Muscle layer of duodenum (tissue), 2 donors: ENCODE results near the gene PEG3.

ENCODE experiments used
- H3K27ac ChIP-seq: one replicate; pipeline ENCODE4 v1.7.0; 2013; ENCODE audit warnings: mild to moderate bottlenecking, low read length
- H3K27me3 ChIP-seq: one replicate; pipeline ENCODE4 v1.7.0; 2013; ENCODE audit warnings: low read depth, mild to moderate bottlenecking, control low read depth, low read length
- H3K36me3 ChIP-seq, 2 donors: one replicate each; pipeline ENCODE4 v1.7.0; 2013; ENCODE audit warnings: low read length in 2 of 2, control low read depth in 1 of 2, mild to moderate bottlenecking in 1 of 2; ENCODE audit not compliant: insufficient read depth in 2 of 2, control insufficient read depth in 1 of 2
- H3K4me1 ChIP-seq, 2 donors: one replicate each; pipeline ENCODE4 v1.7.0; 2013; ENCODE audit warnings: low read length in 2 of 2, mild to moderate bottlenecking in 2 of 2, control low read depth in 1 of 2, moderate library complexity in 1 of 2; ENCODE audit not compliant: insufficient read depth in 2 of 2, control insufficient read depth in 1 of 2
- H3K4me3 ChIP-seq, 2 donors: one replicate each; pipeline ENCODE4 v1.7.0; 2013; ENCODE audit warnings: low read length in 2 of 2, low read depth in 1 of 2, mild to moderate bottlenecking in 1 of 2
- H3K9me3 ChIP-seq, 2 donors: one replicate each; pipeline ENCODE4 v1.7.0; 2013; ENCODE audit warnings: low read length in 2 of 2, control low read depth in 1 of 2, mild to moderate bottlenecking in 1 of 2; ENCODE audit not compliant: control insufficient read depth in 1 of 2
- donor health status: healthy.

PEG3 gene

DNA sequence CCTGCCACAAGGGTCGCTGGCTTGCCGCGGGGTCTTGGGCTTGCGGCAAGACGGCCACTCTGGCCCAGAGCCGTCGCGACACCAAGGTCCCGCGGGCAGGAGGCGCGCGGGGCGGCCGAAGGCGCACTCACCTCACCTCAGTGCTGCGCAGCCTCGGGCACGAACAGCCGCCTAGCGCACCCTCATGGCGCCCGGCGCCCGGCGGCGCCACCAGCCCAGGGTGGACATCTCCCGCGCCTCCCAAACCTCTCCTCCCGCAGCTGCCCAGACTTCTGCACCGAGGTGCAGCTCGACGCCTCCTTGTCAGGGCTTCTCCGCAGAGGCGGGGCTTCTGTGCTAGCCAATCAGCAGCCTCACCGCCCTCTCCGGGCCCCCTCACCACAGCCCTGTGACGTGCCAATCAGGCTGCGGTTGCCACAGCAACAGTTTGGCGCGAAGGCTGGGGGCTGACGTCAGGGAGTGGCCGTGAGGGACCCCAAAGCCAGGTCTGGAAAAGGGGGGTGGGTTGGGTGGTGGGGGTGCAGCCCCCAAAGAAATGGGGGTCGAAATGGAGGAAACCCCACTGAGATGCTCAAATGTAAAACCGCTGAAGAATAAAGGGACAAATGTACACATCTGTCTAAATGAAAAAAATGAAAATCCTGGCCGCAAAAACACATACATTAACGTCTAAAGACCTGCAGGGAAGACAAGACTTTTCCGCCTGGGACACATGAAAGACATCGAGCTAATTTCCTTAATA, at the start of gene PEG3, which contains the start of gene ZIM2:
PEG3 (minus strand) TSS at position 276 of the 742 bp plus-strand sequence. CDS start 16,071 bp downstream, outside the sequence.
ZIM2 (minus strand) TSS at position 276 of the 742 bp plus-strand sequence. CDS start 16,449 bp downstream, outside the sequence.
- H3K4me3 ChIP-seq: peak within 1 kb of the TSS; percentile 24 to 69
- H3K36me3 ChIP-seq: no peaks in the 10 kb centered on the region
- no peaks in the 10 kb centered on the region for H3K4me1 ChIP-seq
- no peak within 1 kb of the TSS for H3K27ac ChIP-seq
- no peaks in the 10 kb centered on the region for H3K9me3 ChIP-seq
- H3K27me3 ChIP-seq: no peaks in the 10 kb centered on the region

DNA sequence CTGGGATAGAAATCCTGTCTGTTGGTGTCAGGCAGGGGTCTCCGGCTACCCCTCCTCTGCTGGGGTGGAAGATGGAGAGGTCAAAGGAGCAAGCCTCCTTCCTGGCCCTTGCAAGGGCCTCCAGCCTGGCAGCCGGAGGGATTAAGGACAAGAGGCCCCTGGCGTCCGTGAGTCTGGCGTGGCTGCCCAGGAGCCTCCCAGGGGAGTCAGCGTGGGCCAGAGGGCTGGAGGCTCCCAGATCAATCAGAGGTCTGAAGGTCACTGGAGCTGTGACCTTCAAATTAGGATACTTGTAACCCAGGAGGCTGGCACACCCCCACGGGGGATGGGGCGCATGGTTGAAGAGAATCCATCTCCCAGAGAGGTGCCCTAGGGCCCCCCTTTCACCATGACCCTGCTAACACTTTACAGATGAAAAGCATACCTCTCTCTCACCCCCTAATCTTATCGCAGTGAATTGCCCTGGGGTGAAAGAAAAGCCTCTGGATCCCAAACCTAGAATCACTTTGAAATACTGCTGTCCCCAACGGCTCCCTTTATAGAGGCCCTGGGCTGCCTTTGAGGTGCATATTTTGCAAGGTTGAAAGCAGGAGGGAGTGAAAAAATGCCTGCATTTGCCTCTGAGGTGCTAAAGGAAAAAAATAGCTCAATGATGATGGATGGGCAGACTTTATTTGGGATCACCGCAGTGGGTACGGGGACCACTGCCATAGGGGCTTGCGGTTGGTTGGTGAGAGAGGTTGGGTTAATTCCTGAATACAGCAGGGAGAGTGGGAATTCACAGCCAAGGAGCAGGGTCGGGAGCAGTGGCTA, 44.9 kb upstream of the PEG3 start:
- Histone ChIP-seq H3K4me1 (no peaks in the 10 kb centered on the region), H3K9me3 (peaks cover 0 to 10% of the 10 kb centered on the region in 2 donors), H3K27me3 (no peaks in the 10 kb centered on the region), H3K4me3 (no peak overlapping the region), H3K27ac (no peak overlapping the region), H3K36me3 (no peaks in the 10 kb centered on the region)

DNA sequence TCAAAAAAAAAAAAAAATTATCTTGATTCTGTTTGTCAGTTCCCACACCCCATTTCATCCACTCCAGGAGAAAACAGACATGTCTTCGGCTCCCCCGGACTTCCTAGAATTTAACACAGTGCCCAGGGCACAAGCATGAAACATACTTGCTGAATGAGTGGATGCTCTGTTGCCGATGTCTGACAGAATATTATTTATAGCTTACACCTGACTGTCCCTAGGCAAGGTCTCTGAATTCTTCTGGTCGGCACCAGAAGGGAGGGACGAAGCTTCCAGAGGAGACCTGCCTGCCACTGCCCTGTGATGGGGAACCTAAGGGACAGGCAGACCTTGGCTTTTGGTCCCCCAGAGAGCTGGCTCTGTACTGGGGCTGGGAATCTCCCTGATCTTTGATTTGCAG, 43.9 kb upstream of the PEG3 start:
- no peaks in the 10 kb centered on the region for H3K36me3 ChIP-seq
- no peak overlapping the region for H3K27ac ChIP-seq
- H3K4me1 ChIP-seq: no peaks in the 10 kb centered on the region
- H3K9me3 ChIP-seq: peaks cover 0 to 11% of the 10 kb centered on the region in 2 donors
- H3K4me3 ChIP-seq: no peak overlapping the region
- H3K27me3 ChIP-seq: no peaks in the 10 kb centered on the region

- Histone ChIP-seq H3K4me1 (no peaks in the 10 kb centered on the region), H3K36me3 (no peaks in the 10 kb centered on the region), H3K27me3 (no peaks in the 10 kb centered on the region), H3K4me3 (no peak overlapping the region), H3K9me3 (peaks cover 0 to 12% of the 10 kb centered on the region in 2 donors), H3K27ac (no peak overlapping the region)
Observed at GRCh38 chr19:56880592-56881190, 40.2 kb upstream of the PEG3 start.

DNA sequence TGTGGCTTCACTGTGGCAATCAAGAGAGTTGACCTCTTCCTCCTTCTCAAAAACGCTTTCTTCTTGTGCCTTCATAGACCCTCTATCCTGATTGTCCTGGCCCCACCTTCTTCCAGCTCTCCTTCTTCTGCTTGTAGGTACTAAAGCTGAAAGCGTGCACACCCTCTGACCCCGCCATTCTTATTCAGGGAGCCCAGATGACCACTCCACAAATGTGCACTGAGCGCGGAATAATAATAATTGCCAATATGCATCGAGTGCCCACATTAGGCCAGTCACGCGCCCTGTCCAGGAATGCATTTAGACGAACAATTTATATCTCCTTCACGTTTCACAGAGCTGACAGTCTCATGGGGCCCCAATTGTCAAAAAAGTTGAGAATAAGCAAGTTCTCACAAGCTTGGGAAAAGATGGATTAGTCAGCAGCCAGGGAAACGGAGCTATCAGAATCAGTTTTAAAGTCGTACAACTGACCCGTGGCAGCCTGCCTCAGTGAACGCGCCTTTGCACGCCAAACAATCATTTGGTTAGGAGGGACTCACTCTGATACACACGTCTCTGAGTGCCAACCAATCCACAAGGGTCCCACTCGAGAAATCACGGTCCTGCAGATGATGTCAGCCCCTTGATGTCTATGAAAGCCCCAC, 36.7 kb upstream of the PEG3 start:
- H3K4me1 ChIP-seq: no peaks in the 10 kb centered on the region
- no peak overlapping the region for H3K27ac ChIP-seq
- peaks cover 4 to 25% of the 10 kb centered on the region in 2 donors for H3K9me3 ChIP-seq
- no peak overlapping the region for H3K4me3 ChIP-seq
- no peaks in the 10 kb centered on the region for H3K27me3 ChIP-seq
- H3K36me3 ChIP-seq: no peaks in the 10 kb centered on the region

DNA sequence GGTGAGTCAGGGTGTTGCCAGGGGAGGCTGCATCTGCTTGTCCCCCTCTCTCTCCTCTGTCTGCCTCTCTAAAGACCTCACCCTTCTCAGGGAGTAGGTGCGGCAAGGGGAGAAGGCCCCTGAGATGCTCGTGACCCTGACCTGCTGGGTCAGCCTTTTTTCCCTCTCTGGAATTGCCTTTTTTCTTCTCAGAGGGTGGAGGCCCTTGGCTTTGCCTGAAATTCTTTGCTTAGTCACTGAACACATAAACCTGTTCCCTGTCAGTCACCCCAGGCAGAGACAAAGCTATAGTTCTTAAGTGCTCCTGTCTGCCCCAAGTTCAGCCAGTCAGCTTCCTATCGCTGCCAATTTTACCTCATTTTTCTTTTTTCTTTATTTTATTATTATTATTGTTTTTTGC, 35.2 kb upstream of the PEG3 start:
- H3K4me3 ChIP-seq: no peak overlapping the region
- no peaks in the 10 kb centered on the region for H3K27me3 ChIP-seq
- no peaks in the 10 kb centered on the region for H3K36me3 ChIP-seq
- H3K27ac ChIP-seq: no peak overlapping the region
- H3K9me3 ChIP-seq: peaks cover 4 to 20% of the 10 kb centered on the region in 2 donors
- H3K4me1 ChIP-seq: no peaks in the 10 kb centered on the region

GRCh38 chr19:56874530-56874929, 34.0 kb upstream of the PEG3 start:
- Histone ChIP-seq H3K4me1 (no peaks in the 10 kb centered on the region), H3K4me3 (peak overlapping the region in 1 of 2 donors; percentile 38), H3K9me3 (peaks cover 4 to 13% of the 10 kb centered on the region in 2 donors), H3K27ac (no peak overlapping the region), H3K36me3 (no peaks in the 10 kb centered on the region), H3K27me3 (no peaks in the 10 kb centered on the region)

DNA sequence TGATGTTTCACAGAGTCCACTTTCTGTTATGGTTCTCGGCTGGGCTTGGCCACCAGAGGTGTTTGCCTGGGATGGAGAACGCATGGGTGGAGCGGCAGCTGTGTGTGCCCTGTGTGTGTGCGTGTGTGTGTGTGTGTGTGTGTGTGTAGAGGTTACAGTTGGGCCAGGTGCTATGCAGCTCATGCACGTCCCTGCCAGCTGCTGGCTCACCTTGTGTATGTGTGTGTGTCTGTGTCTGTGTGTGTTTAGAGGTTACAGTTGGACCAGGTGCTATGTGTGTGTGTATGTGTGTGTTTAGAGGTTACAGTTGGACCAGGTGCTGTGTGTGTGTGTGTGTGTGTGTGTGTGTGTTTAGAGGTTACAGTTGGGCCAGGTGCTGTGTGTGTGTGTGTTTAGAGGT, 33.0 kb upstream of the PEG3 start:
- H3K36me3 ChIP-seq: no peaks in the 10 kb centered on the region
- no peak overlapping the region for H3K4me3 ChIP-seq
- H3K9me3 ChIP-seq: peaks cover 4 to 13% of the 10 kb centered on the region in 2 donors
- H3K27me3 ChIP-seq: no peaks in the 10 kb centered on the region
- no peak overlapping the region for H3K27ac ChIP-seq
- H3K4me1 ChIP-seq: no peaks in the 10 kb centered on the region

- Histone ChIP-seq H3K4me3 (no peak overlapping the region), H3K9me3 (peaks cover 4 to 10% of the 10 kb centered on the region in 2 donors), H3K27me3 (no peaks in the 10 kb centered on the region), H3K27ac (no peak overlapping the region), H3K4me1 (no peaks in the 10 kb centered on the region), H3K36me3 (no peaks in the 10 kb centered on the region)
Observed at GRCh38 chr19:56869886-56870285, 29.4 kb upstream of the PEG3 start.

DNA sequence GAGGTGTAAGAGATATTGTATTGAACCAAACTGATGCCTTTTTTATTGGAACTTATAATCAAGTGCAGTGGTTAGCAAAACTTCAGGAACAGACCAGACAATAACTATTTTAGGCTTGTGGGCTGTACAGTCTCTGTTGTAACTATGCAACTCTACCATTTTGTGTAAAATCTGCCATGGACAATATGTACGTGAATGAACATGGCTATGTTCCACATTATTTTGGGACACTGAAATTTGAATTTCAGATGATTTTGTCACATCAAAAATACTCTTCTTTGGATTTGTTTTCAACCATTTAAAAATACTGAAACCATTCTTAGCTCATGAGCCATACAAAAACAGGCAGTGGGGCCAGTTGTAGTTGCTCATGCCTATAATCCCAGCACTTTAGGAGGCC, 27.9 kb upstream of the PEG3 start:
- H3K36me3 ChIP-seq: no peaks in the 10 kb centered on the region
- no peak overlapping the region for H3K27ac ChIP-seq
- no peak overlapping the region for H3K4me3 ChIP-seq
- H3K27me3 ChIP-seq: no peaks in the 10 kb centered on the region
- H3K4me1 ChIP-seq: no peaks in the 10 kb centered on the region
- peaks cover 4 to 12% of the 10 kb centered on the region in 2 donors for H3K9me3 ChIP-seq

DNA sequence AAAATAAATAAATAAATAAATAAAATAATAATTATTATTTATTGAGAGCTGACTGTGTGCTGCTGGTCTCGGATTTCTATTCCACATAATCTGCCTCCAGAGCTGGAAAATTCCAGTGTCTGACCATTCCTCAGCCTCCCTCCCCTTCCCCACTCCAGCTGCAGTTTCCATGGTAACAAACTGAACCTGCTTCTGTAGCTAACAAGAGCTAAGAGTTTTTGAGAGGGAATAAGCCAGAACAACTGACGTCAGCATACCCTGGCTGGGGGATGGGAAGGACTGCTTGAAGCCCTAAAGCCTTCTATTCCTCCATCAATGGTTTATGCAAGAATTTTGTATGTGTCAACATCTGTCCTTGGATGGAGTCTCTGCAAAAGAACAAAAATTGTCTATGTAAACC, 26.0 kb upstream of the PEG3 start:
- H3K27me3 ChIP-seq: no peaks in the 10 kb centered on the region

More for the DNA sequence above, 26.0 kb upstream of the PEG3 start:
- no peak overlapping the region for H3K27ac ChIP-seq
- no peaks in the 10 kb centered on the region for H3K36me3 ChIP-seq
- H3K4me3 ChIP-seq: no peak overlapping the region
- H3K9me3 ChIP-seq: peaks cover 7 to 12% of the 10 kb centered on the region in 2 donors
- no peaks in the 10 kb centered on the region for H3K4me1 ChIP-seq
